IMR-90 (cell line): ENCODE data around the gene UBA3.

ENCODE experiments used
- CHD1 ChIP-seq: IDR thresholded peaks from 2 replicates; pipeline ENCODE4 v1.6.1; 2012; ENCODE audit warnings: low read depth, low read length, improper control_type of control experiment
- CTCF ChIP-seq: conservative IDR thresholded peaks from 2 replicates; pipeline ENCODE4 v1.5.1; 2012; ENCODE audit warnings: mild to moderate bottlenecking, low read depth, low read length, improper control_type of control experiment
- POLR2A ChIP-seq: IDR thresholded peaks from 2 replicates; pipeline ENCODE4 v1.6.1; 2012; ENCODE audit warnings: mild to moderate bottlenecking, low read depth, low read length

GRCh38 chr3:69013253-69014021 lies 66.7 kb downstream of the UBA3 start, which contains the start of gene EOGT:
- TF ChIP-seq CTCF, result peak; percentile 64
- peak; percentile 90 for TF ChIP-seq POLR2A
- no peak for TF ChIP-seq CHD1
